Mesothelial cell of epicardium (in vitro differentiated cells): ENCODE measurements around the gene CHCHD10. TPM values are rescaled to one million over a fixed set of nuclear protein-coding genes. Genes with fewer than 3 reads are reported as not detected.

Experiments
- DNase-seq, 2 experiments: peaks; one replicate each; pipeline ENCODE4 v3.0.0; 2021; ENCODE audit warnings: low spot score in 2 of 2; ENCODE audit not compliant: unreplicated experiment in 2 of 2
- H3K27ac Mint-ChIP-seq: 2 replicates; pipeline ENCODE4 v1.8.0; 2021; ENCODE audit warnings: mixed read lengths
- H3K27me3 Mint-ChIP-seq: 2 replicates; pipeline ENCODE4 v1.8.0; 2021; ENCODE audit warnings: low read depth, mixed read lengths
- H3K36me3 Mint-ChIP-seq: 2 replicates; pipeline ENCODE4 v1.8.0; 2021; ENCODE audit warnings: mixed read lengths
- H3K4me1 Mint-ChIP-seq: 2 replicates; pipeline ENCODE4 v1.8.0; 2021; ENCODE audit warnings: mixed read lengths
- H3K4me3 Mint-ChIP-seq: 2 replicates; pipeline ENCODE4 v1.8.0; 2021; ENCODE audit warnings: mild to moderate bottlenecking, moderate library complexity, mixed read lengths
- H3K9me3 Mint-ChIP-seq: 2 replicates; pipeline ENCODE4 v1.8.0; 2021; ENCODE audit warnings: mixed read lengths
- total RNA-seq: library from RNA; stranded (reverse); gene quantifications from 3 replicates; pipeline ENCODE4 v1.2.1, GENCODE V29; 2021
- TF ChIP-seq, protein P1 (sequence below): fragments of 200-600 bp; sonication (generic); IDR thresholded peaks from one replicate; pipeline ENCODE4 v1.5.0; 2021; ENCODE audit warnings: antibody characterized with exemption; ENCODE audit not compliant: unreplicated experiment

Gene CHCHD10
- total RNA-seq, 1 donor from 2014 or later, result 61.8 TPM

DNA sequence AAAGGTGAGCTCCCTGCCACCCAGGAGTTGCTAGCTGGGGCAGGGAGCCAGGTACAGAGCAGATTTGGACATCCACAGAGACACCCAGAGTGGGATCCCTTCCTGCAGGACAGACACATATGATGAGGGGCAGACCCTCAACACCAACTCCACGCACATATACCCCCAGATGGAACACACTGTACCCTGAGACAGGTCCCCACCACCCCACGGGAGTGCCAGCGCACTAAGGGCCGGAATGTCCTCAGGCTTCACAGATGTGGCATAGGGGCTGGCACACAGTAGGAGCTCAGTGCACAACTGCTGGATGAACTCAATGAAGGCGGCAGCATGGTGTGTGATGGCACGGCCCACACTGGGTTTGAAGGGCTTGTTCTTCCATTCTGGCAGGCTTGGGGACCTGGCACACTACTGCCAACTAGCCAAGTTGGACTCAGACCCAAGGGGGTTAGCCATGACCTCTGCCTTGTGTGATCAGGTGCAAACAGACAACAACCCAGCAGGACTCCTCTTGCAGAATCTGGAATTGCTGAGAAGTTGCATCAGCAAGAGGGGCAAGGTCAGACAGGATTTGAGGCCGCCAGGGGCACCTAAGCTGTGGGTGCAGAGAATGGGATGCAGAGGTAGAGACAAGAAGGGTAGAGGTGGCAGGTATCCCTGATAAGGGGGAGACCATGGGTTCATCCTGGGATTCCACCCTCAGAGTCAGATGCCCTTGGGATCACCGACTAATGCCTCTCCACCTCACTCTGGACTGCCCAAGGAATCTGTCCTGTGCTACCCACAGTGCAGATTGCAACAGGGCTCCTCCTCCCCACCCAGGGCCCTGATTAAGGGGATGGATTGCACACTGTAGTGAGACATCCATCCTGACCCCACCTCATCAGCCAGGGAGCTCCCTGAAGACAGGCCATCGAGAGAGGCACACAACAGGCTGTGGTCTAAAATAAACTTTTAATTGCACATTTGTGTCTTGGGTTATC lies 2.6 kb downstream of the CHCHD10 start:
- H3K27ac Mint-ChIP-seq, result peak overlapping the region; percentile 66

DNA sequence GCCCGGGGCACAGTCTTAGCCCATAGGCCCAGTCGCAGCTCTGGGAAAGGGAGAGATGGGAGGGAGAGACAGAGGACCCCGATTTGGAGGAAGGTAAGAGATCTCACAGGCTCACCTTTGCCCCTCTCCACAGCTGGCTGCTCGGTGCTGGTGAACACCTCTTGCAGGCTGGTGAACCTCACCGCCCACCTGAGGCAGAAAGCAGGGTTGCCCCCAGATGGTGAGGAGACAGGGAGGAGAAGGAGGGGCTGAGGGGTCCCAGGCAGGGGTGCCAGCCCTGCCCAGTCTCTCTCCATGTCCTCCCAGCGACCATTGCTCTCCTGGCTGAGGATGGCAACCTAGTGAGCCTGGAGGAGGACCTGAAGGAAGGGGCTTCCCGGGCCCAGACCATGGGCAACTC lies 3.8 kb downstream of the CHCHD10 start:
- Mint-ChIP-seq H3K27me3 (no peaks in the 10 kb centered on the region), H3K4me3 (peak overlapping the region; percentile 34), H3K4me1 (peaks cover 14% of the 10 kb centered on the region), H3K9me3 (no peaks in the 10 kb centered on the region), H3K36me3 (peaks cover 3% of the 10 kb centered on the region), H3K27ac (peak overlapping the region; percentile 50)
- DNase-seq, result no peak
- TF ChIP-seq, protein P1, sequence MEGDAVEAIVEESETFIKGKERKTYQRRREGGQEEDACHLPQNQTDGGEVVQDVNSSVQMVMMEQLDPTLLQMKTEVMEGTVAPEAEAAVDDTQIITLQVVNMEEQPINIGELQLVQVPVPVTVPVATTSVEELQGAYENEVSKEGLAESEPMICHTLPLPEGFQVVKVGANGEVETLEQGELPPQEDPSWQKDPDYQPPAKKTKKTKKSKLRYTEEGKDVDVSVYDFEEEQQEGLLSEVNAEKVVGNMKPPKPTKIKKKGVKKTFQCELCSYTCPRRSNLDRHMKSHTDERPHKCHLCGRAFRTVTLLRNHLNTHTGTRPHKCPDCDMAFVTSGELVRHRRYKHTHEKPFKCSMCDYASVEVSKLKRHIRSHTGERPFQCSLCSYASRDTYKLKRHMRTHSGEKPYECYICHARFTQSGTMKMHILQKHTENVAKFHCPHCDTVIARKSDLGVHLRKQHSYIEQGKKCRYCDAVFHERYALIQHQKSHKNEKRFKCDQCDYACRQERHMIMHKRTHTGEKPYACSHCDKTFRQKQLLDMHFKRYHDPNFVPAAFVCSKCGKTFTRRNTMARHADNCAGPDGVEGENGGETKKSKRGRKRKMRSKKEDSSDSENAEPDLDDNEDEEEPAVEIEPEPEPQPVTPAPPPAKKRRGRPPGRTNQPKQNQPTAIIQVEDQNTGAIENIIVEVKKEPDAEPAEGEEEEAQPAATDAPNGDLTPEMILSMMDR, result no peak

More for the DNA sequence above, 2.6 kb downstream of the CHCHD10 start:
- no peaks in the 10 kb centered on the region for H3K27me3 Mint-ChIP-seq
- DNase-seq, result no peak
- H3K4me1 Mint-ChIP-seq, result peaks cover 22% of the 10 kb centered on the region
- peaks cover 3% of the 10 kb centered on the region for H3K36me3 Mint-ChIP-seq
- no peaks in the 10 kb centered on the region for H3K9me3 Mint-ChIP-seq
- H3K4me3 Mint-ChIP-seq, result peak overlapping the region; percentile 22
- TF ChIP-seq, protein P1, result no peak

DNA sequence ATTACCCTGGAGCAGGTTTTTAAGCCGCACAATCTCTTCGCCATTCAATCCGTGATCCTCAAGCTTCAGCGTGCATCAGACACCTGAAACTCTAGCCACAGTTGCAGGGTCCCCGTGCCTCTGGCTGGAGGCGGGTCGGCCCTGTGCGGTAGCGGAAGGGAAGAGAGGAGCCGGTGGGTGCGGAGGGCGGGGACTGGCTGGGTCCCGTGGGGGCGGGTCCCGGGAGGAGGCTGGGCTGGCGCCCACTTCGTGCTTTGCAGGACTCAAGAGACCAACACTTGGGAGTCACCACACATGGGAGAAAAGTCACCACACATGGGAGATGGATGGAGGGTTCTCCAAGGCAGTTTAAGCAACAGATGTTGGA lies 4.2 kb downstream of the CHCHD10 start:
- Mint-ChIP-seq H3K27me3 (no peaks in the 10 kb centered on the region), H3K36me3 (peaks cover 3% of the 10 kb centered on the region), H3K9me3 (no peaks in the 10 kb centered on the region), H3K4me3 (peak overlapping the region; percentile 34), H3K4me1 (peaks cover 14% of the 10 kb centered on the region), H3K27ac (peak overlapping the region; percentile 50)
- no peak for DNase-seq
- TF ChIP-seq, protein P1, result no peak

DNA sequence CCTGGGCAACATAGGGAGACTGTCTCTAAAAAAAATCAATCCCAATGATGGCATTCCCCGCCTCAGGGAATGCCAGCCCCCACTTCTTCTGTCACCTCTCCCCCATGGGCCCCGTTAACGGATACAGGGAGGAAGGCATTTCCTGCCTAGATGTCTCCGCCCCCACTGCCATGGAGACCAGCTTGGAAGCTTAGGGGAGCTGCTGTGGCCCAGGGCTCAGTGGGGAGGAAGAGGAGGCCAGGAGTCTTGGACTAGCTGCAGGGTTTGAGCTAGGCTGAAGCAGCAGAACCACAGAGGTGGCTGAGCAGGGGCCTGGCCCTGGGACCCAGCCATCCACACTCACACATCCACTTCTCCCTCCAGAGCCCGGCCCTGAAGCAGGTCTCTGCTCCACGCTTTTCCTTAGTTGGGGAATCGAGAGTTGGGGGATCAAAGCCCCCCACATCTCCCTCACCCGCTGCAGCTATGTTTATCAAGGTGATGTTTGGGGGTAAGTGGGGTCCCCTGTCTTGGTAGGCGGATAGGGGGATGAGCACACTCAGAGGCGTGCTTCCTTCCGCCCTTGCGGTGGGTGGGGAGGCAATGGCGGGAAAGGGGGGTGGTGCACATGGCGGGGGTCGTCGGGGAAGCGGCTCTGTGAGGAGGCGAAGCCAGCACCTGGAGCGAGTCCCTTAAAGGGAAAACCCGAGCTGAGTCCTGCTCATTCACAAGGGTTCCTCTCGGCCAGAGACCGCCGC lies 4.8 kb downstream of the CHCHD10 start, which contains the start of gene C22orf15:
Gene C22orf15, plus strand, starts transcription at position 149 of the 737 bp plus-strand sequence. Its CDS starts 317 bp downstream, at position 466.
- Mint-ChIP-seq H3K27me3 (no peaks in the 10 kb centered on the region), H3K27ac (peak within 1 kb of the TSS; percentile 50), H3K4me1 (peaks cover 14% of the 10 kb centered on the region), H3K4me3 (peak within 1 kb of the TSS; percentile 34), H3K9me3 (no peaks in the 10 kb centered on the region), H3K36me3 (peaks cover 3% of the 10 kb centered on the region)
- TF ChIP-seq, protein P1, result no peak
- no peak for DNase-seq

DNA sequence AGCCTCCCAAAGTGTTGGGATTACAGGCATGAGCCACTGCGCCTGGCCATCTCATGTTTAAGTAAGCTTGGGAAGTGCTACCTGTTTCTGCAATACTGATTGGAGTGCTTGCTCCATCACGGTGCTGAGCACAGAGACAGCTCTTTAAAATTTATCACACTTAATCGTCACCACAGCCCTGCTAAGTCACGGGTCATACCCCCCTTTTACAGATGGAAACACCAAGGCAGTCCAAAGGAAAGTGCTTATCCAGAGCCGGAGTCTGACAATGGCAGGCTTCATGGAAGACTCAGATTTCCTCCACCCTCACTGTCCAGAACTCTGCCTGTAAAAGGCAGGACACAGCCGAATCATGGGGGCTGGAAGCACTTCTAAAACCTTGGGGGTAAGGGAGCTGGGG lies 7.7 kb downstream of the CHCHD10 start:
- TF ChIP-seq, protein P1, result no peak
- Mint-ChIP-seq H3K4me1 (peaks cover 11% of the 10 kb centered on the region), H3K27ac (no peak overlapping the region), H3K4me3 (no peak overlapping the region), H3K36me3 (no peaks in the 10 kb centered on the region), H3K27me3 (no peaks in the 10 kb centered on the region), H3K9me3 (no peaks in the 10 kb centered on the region)
- no peak for DNase-seq
